SK-N-SH treated with all-trans-retinoic acid at 6 μM for 48 hours (cell line): ENCODE results near the gene SMIM8.
"Not testable (repeated sequence)": the region's sequence is repeated elsewhere in the genome, so short reads cannot be mapped to it uniquely, and the experiment has no call there.

ENCODE experiments used
- ATAC-seq: fragments of 200-7000 bp; cut with Tn5 transposase; 3 replicates; pipeline ENCODE4 v1.9.1; 2020; ENCODE audit warnings: mild to moderate bottlenecking, moderate library complexity
- ARNTL ChIP-seq: fragments of 450-650 bp; formaldehyde crosslinking; IDR thresholded peaks from 2 replicates; pipeline ENCODE4 v1.5.0; 2020; ENCODE audit warnings: low read depth, mild to moderate bottlenecking, moderate library complexity, borderline replicate concordance
- BACH2 ChIP-seq: fragments of 250-450 bp; sonication (Bioruptor Pico); IDR thresholded peaks from 2 replicates; pipeline ENCODE4 v1.9.0; 2021; ENCODE audit warnings: mild to moderate bottlenecking, borderline replicate concordance
- CSDC2 ChIP-seq: fragments of 250-450 bp; sonication (Bioruptor Pico); IDR thresholded peaks from 2 replicates; pipeline ENCODE4 v1.5.0; 2020; ENCODE audit warnings: mild to moderate bottlenecking, moderate library complexity
- CSRNP3 ChIP-seq: fragments of 250-450 bp; sonication (Bioruptor Pico); IDR thresholded peaks from 2 replicates; pipeline ENCODE4 v1.5.1; 2021; ENCODE audit warnings: mild to moderate bottlenecking, moderate library complexity
- ESRRG ChIP-seq: fragments of 250-450 bp; sonication (Bioruptor Pico); IDR thresholded peaks from 2 replicates; pipeline ENCODE4 v1.6.1; 2021; ENCODE audit warnings: mild to moderate bottlenecking
- GLIS3 ChIP-seq: fragments of 250-450 bp; sonication (Bioruptor Pico); IDR thresholded peaks from 2 replicates; pipeline ENCODE4 v1.5.0; 2020; ENCODE audit warnings: mild to moderate bottlenecking, moderate library complexity
- ISL1 ChIP-seq: fragments of 250-450 bp; sonication (Bioruptor Pico); IDR thresholded peaks from 2 replicates; pipeline ENCODE4 v2.1.2; 2022; ENCODE audit warnings: mild to moderate bottlenecking, moderate library complexity
- OSR1 ChIP-seq: fragments of 250-450 bp; sonication (Bioruptor Pico); IDR thresholded peaks from 2 replicates; pipeline ENCODE4 v1.8.0; 2022; ENCODE audit warnings: moderate library complexity, mild to moderate bottlenecking, inconsistent platforms
- POU6F1 ChIP-seq: fragments of 250-450 bp; sonication (Bioruptor Pico); IDR thresholded peaks from 2 replicates; pipeline ENCODE4 v1.8.0; 2021; ENCODE audit warnings: low read depth, mild to moderate bottlenecking, moderate library complexity, borderline replicate concordance
- PPARA ChIP-seq: fragments of 250-450 bp; sonication (Bioruptor Pico); IDR thresholded peaks from 2 replicates; pipeline ENCODE4 v1.5.0; 2020; ENCODE audit warnings: mild to moderate bottlenecking, borderline replicate concordance
- RARB ChIP-seq: fragments of 250-450 bp; sonication (Bioruptor Pico); IDR thresholded peaks from 2 replicates; pipeline ENCODE4 v1.8.0; 2021; ENCODE audit warnings: mild to moderate bottlenecking, moderate library complexity
- SNAI2 ChIP-seq: fragments of 250-450 bp; sonication (Bioruptor Pico); IDR thresholded peaks from 2 replicates; pipeline ENCODE4 v1.5.0; 2020; ENCODE audit warnings: mild to moderate bottlenecking, moderate library complexity
- TOX ChIP-seq: fragments of 250-450 bp; sonication (Bioruptor Pico); IDR thresholded peaks from 2 replicates; pipeline ENCODE4 v1.8.0; 2021; ENCODE audit warnings: mild to moderate bottlenecking, moderate library complexity, borderline replicate concordance
- ZFP3 ChIP-seq: fragments of 250-450 bp; sonication (Bioruptor Pico); IDR thresholded peaks from 2 replicates; pipeline ENCODE4 v1.5.0; 2020; ENCODE audit warnings: mild to moderate bottlenecking, moderate library complexity
- ZFP30 ChIP-seq: fragments of 450-650 bp; formaldehyde crosslinking; IDR thresholded peaks from 2 replicates; pipeline ENCODE4 v1.5.0; 2022; ENCODE audit warnings: mild to moderate bottlenecking, moderate library complexity
- ZNF70 ChIP-seq: fragments of 450-650 bp; formaldehyde crosslinking; IDR thresholded peaks from 2 replicates; pipeline ENCODE4 v1.5.0; 2020; ENCODE audit warnings: mild to moderate bottlenecking, moderate library complexity
- ZNF8 ChIP-seq: fragments of 450-650 bp; formaldehyde crosslinking; IDR thresholded peaks from 2 replicates; pipeline ENCODE4 v1.5.0; 2020; ENCODE audit warnings: mild to moderate bottlenecking, moderate library complexity
- TF ChIP-seq, protein P1 (sequence below): fragments of 250-450 bp; sonication (Bioruptor Pico); IDR thresholded peaks from 2 replicates; pipeline ENCODE4 v1.5.0; 2020; ENCODE audit warnings: mild to moderate bottlenecking, moderate library complexity
- TF ChIP-seq, protein P2 (sequence below): fragments of 250-450 bp; sonication (Bioruptor Pico); IDR thresholded peaks from 2 replicates; pipeline ENCODE4 v1.8.0; 2020; ENCODE audit warnings: mild to moderate bottlenecking, moderate library complexity, borderline replicate concordance

SMIM8 gene

GRCh38 chr6:87308970-87309369 lies 13.4 kb upstream of the SMIM8 start:
- TF ChIP-seq, protein P1, sequence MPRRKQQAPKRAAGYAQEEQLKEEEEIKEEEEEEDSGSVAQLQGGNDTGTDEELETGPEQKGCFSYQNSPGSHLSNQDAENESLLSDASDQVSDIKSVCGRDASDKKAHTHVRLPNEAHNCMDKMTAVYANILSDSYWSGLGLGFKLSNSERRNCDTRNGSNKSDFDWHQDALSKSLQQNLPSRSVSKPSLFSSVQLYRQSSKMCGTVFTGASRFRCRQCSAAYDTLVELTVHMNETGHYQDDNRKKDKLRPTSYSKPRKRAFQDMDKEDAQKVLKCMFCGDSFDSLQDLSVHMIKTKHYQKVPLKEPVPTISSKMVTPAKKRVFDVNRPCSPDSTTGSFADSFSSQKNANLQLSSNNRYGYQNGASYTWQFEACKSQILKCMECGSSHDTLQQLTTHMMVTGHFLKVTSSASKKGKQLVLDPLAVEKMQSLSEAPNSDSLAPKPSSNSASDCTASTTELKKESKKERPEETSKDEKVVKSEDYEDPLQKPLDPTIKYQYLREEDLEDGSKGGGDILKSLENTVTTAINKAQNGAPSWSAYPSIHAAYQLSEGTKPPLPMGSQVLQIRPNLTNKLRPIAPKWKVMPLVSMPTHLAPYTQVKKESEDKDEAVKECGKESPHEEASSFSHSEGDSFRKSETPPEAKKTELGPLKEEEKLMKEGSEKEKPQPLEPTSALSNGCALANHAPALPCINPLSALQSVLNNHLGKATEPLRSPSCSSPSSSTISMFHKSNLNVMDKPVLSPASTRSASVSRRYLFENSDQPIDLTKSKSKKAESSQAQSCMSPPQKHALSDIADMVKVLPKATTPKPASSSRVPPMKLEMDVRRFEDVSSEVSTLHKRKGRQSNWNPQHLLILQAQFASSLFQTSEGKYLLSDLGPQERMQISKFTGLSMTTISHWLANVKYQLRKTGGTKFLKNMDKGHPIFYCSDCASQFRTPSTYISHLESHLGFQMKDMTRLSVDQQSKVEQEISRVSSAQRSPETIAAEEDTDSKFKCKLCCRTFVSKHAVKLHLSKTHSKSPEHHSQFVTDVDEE, result no peak
- no peak for TF ChIP-seq ARNTL (CRISPR knock-in tag)
- TF ChIP-seq, protein P2, sequence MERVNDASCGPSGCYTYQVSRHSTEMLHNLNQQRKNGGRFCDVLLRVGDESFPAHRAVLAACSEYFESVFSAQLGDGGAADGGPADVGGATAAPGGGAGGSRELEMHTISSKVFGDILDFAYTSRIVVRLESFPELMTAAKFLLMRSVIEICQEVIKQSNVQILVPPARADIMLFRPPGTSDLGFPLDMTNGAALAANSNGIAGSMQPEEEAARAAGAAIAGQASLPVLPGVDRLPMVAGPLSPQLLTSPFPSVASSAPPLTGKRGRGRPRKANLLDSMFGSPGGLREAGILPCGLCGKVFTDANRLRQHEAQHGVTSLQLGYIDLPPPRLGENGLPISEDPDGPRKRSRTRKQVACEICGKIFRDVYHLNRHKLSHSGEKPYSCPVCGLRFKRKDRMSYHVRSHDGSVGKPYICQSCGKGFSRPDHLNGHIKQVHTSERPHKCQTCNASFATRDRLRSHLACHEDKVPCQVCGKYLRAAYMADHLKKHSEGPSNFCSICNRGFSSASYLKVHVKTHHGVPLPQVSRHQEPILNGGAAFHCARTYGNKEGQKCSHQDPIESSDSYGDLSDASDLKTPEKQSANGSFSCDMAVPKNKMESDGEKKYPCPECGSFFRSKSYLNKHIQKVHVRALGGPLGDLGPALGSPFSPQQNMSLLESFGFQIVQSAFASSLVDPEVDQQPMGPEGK (CRISPR knock-in tag), result no peak
- TF ChIP-seq BACH2 (CRISPR knock-in tag), result no peak
- ATAC-seq, result no peak

- no peak for ATAC-seq
Observed at GRCh38 chr6:87312860-87313259, 9.5 kb upstream of the SMIM8 start.

DNA sequence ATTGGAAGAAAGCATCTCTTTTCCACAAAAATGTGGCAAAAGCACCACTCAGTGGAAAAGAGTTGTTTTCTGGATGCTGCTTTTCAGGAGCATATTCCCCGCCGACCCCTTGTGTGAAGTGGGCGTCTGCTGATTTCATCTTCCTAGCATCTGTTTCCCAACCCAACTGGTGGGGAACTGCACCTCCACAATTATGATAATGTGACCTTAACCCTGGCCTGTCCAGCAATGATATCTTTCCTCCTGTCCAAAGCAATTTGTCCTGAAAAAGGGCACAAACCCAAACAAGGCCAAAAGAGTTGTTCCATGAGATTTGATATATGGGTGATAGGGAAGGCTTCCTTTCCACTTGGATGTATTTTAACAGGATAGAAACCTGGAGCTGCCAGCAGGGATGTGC lies 7.3 kb upstream of the SMIM8 start:
- ATAC-seq, result no peak
- TF ChIP-seq ZFP30 (CRISPR knock-in tag) (no peak), BACH2 (CRISPR knock-in tag) (no peak), ESRRG (CRISPR knock-in tag) (no peak), POU6F1 (no peak), ZNF70 (no peak), PPARA (CRISPR knock-in tag) (no peak), CSRNP3 (CRISPR knock-in tag) (no peak)

More at GRCh38 chr6:87312860-87313259, 9.5 kb upstream of the SMIM8 start:
- no peak for TF ChIP-seq OSR1 (CRISPR knock-in tag)
- no peak for TF ChIP-seq ZFP3
- no peak for TF ChIP-seq PPARA (CRISPR knock-in tag)
- no peak for TF ChIP-seq POU6F1
- TF ChIP-seq RARB, result no peak
- TF ChIP-seq BACH2 (CRISPR knock-in tag), result no peak
- no peak for TF ChIP-seq ZNF70
- no peak for TF ChIP-seq ARNTL (CRISPR knock-in tag)
- TF ChIP-seq ZFP30 (CRISPR knock-in tag), result no peak
- TF ChIP-seq TOX, result no peak
- no peak for TF ChIP-seq GLIS3 (CRISPR knock-in tag)
- TF ChIP-seq SNAI2 (CRISPR knock-in tag), result no peak
- no peak for TF ChIP-seq ISL1

DNA sequence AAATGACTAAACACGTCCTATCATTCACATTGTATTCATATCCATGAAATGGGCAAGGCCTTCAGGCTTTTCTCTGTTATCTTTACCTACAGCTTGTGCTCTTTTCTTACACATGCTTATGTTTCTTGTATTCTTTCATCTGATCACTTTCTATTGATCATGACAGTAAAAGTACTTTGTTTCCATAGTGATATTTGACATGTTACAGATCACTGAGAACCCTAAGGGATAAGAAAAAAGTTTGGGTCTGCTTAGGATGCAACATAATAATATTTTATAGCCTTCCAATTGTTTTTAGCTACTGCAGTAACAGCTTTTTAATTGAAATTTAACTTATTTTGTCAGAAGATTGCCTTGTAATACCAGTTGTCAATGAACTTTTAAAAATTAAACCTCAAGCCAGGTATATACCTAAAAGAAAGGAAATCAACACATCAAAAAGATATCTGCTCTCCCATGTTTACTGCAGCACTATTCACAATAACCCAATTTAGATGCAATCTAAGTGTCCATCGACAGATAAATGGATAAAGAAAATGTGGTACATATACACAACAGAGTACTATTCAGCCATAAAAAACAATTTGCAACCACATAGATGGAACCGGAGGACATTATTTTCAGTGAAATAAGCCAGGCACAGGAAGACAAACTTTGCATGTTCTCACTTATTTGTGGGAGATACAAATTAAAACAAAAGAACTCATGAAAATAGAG lies 3.0 kb upstream of the SMIM8 start:
- ATAC-seq, result no peak
- TF ChIP-seq ZNF8 (CRISPR knock-in tag) (peak; percentile 57; the same call in 1 of the 2 replicates), OSR1 (CRISPR knock-in tag) (no peak), CSDC2 (CRISPR knock-in tag) (no peak)
- TF ChIP-seq, all 23 proteins: peak for 1

GRCh38 chr6:87323880-87324279 lies 1.5 kb downstream of the SMIM8 start:
- ATAC-seq, result not testable (repeated sequence)
